MCF 10A (cell line): ENCODE results near the gene REV3L. TPM values are rescaled to one million over a fixed set of nuclear protein-coding genes. Genes with fewer than 3 reads are reported as not detected.

Experiments
- BruUV-seq: library from RNA; stranded (reverse); fragments of 400-500 nt; replicated peaks from 2 replicates; lab custom pipeline; 2021; lab: Mats Ljungman, UMichigan
- CTCF ChIA-PET: fragments of 300-600 bp; sonication (Branson Sonifier 250); formaldehyde crosslinking; extraction: SDS; loops from one replicate; lab custom pipeline; 2021; ENCODE audit warnings: antibody characterized with exemption, inconsistent platforms; lab: Yijun Ruan, JAX
- POLR2A ChIA-PET: fragments of 300-600, 350-650 bp; sonication (Branson Sonifier 250); formaldehyde crosslinking; extraction: SDS; loops from one replicate; lab custom pipeline; 2020; ENCODE audit warnings: antibody characterized with exemption, inconsistent platforms; lab: Yijun Ruan, JAX
- DNase-seq: peaks from one replicate; pipeline ENCODE4 v3.0.0-alpha.2; 2018; ENCODE audit not compliant: unreplicated experiment
- H3K27ac Mint-ChIP-seq: one replicate; pipeline ENCODE4 v1.8.0; 2022; ENCODE audit warnings: mild to moderate bottlenecking, low read depth, mixed read lengths; ENCODE audit not compliant: unreplicated experiment
- H3K27me3 Mint-ChIP-seq: one replicate; pipeline ENCODE4 v1.8.0; 2022; ENCODE audit warnings: mixed read lengths; ENCODE audit not compliant: insufficient read depth, unreplicated experiment
- H3K36me3 Mint-ChIP-seq: one replicate; pipeline ENCODE4 v1.8.0; 2022; ENCODE audit warnings: mild to moderate bottlenecking, moderate library complexity, mixed read lengths; ENCODE audit not compliant: insufficient read depth, unreplicated experiment
- H3K4me1 Mint-ChIP-seq: one replicate; pipeline ENCODE4 v1.8.0; 2022; ENCODE audit warnings: mixed read lengths; ENCODE audit not compliant: insufficient read depth, unreplicated experiment
- H3K4me3 Mint-ChIP-seq: one replicate; pipeline ENCODE4 v1.8.0; 2022; ENCODE audit warnings: mild to moderate bottlenecking, moderate library complexity, mixed read lengths; ENCODE audit not compliant: unreplicated experiment
- H3K9me3 Mint-ChIP-seq: one replicate; pipeline ENCODE4 v1.8.0; 2022; ENCODE audit warnings: mixed read lengths; ENCODE audit not compliant: unreplicated experiment
- intact Hi-C: fragments of 100-400 bp; cut with micrococcal nuclease; formaldehyde crosslinking; loops from 2 replicates; pipeline ENCODE4 v1.14.1; 2022
- total RNA-seq: library from RNA; stranded (reverse); gene quantifications from 2 replicates; pipeline ENCODE4 v1.2.3, GENCODE V29; 2022
- TF ChIP-seq, protein P1 (sequence below): fragments of 200-600 bp; IDR thresholded peaks from one replicate; pipeline ENCODE4 v1.8.0; 2022; ENCODE audit warnings: antibody characterized with exemption, mild to moderate bottlenecking; ENCODE audit not compliant: unreplicated experiment

Gene REV3L
- total RNA-seq, 1 experiment from 2014 or later: 31.2 TPM

DNA sequence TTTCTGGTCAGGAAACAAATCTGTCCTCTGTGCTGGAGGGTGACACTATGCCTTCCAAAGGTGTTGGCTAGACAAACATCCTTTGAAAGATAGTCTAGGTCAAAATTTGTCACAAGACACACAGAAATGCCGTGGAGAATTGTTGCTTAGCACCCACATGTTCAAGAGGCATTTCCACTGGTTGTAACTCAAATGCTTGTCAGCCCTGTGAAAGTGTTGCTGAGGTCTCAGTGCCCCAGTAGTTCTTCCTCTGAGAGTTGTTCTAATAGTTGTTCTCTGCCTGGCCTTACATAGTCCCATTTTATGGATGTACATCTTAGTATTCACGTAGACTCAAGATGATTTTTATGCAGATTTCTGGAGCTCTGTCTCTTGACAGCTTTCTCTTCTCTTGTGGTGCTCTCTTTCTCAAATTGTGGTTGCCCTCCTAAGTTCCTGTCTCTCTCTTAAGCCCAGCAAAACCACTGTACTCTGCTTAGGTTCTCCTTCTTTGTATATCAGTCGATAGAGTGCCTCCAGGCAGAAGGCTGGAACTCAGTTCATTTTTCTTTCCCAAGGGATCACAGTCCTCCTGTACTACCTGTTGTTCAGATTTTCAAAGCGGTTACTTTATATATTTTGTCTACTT lies 39.5 kb upstream of the REV3L start:
- Mint-ChIP-seq H3K27ac (no peak overlapping the region), H3K4me3 (no peak overlapping the region), H3K9me3 (no peaks in the 10 kb centered on the region), H3K4me1 (no peaks in the 10 kb centered on the region), H3K27me3 (no peaks in the 10 kb centered on the region), H3K36me3 (no peaks in the 10 kb centered on the region)
- intact Hi-C loops: no loop called here
- CTCF ChIA-PET: interaction anchor here (0.6 kb wide), 2 partner anchors 99 to 251 kb away, joined by 3 read pairs; no protein-coding TSS in a partner anchor
- DNase-seq: no peak
- TF ChIP-seq, protein P1, sequence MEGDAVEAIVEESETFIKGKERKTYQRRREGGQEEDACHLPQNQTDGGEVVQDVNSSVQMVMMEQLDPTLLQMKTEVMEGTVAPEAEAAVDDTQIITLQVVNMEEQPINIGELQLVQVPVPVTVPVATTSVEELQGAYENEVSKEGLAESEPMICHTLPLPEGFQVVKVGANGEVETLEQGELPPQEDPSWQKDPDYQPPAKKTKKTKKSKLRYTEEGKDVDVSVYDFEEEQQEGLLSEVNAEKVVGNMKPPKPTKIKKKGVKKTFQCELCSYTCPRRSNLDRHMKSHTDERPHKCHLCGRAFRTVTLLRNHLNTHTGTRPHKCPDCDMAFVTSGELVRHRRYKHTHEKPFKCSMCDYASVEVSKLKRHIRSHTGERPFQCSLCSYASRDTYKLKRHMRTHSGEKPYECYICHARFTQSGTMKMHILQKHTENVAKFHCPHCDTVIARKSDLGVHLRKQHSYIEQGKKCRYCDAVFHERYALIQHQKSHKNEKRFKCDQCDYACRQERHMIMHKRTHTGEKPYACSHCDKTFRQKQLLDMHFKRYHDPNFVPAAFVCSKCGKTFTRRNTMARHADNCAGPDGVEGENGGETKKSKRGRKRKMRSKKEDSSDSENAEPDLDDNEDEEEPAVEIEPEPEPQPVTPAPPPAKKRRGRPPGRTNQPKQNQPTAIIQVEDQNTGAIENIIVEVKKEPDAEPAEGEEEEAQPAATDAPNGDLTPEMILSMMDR: no peak
- BruUV-seq: no TSS peak
- POLR2A ChIA-PET: no interaction called here

DNA sequence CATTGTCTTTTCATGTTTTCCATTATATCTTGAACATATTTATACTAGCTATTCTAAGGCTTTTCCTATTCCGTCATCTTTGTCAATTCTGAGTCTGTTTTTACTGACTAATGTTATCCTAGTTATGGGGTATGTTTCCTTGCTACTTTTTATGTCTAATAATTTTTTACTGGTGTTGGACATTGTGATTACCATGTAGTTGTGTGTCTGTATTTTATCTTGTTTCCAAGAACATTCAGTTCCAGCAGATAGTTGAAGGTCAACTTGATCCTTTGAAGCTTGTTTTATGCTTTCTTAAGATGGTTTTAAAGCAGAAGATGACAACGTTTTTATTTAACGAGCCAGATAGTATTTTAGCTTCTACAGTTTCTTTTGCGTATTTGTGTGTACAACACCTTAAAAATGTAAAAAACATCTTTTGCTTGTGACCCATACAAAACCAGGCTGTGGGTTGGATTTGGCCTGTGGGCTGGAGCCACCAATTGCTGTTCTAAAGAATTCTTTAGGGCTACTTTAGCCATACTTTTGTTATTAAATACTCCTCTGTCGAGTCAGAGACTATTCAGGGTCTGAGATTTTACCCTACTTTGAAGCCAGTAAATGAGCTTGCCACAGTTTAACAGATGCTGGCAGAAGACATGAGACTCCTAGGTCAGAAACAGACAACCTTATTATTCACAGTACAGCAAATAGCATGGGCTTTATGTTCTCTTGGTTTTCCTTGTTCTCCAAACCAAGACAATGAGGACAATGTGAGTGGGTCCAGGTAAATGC lies 38.7 kb upstream of the REV3L start:
- H3K36me3 Mint-ChIP-seq: no peaks in the 10 kb centered on the region
- no peaks in the 10 kb centered on the region for H3K4me1 Mint-ChIP-seq
- ChIA-PET CTCF (interaction anchor here (0.7 kb wide), 1 partner anchor 211 kb away, joined by 3 read pairs; no protein-coding TSS in a partner anchor), POLR2A (interaction anchor here (0.9 kb wide), 1 partner anchor 36 kb away, joined by 3 read pairs; no protein-coding TSS in a partner anchor)
- no peaks in the 10 kb centered on the region for H3K9me3 Mint-ChIP-seq
- TF ChIP-seq, protein P1: no peak
- no peak for DNase-seq
- H3K27me3 Mint-ChIP-seq: no peaks in the 10 kb centered on the region
- no peak overlapping the region for H3K27ac Mint-ChIP-seq
- BruUV-seq: no TSS peak
- intact Hi-C loops: no loop called here
- no peak overlapping the region for H3K4me3 Mint-ChIP-seq

DNA sequence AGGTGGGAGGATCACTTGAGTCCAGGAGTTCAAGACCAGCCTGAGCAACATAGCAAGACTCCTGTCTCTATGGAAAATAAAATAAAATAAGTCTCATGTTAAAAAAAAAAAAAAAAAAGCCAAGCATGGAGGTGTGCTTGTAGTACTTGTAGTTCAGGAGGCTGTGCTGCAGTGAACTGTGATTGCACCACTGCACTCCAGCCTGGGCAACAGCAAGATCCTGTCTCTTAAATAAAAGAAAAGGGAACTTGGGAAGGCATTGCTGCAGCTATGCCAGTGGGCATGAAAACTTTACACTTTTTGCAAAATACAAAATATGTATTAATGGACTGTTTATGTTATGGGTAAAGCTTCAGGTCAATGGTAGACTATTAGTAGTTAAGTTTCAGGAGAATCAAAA lies 37.5 kb upstream of the REV3L start:
- DNase-seq: no peak
- Mint-ChIP-seq H3K4me3 (no peak overlapping the region), H3K4me1 (no peaks in the 10 kb centered on the region), H3K9me3 (no peaks in the 10 kb centered on the region), H3K27me3 (no peaks in the 10 kb centered on the region), H3K27ac (no peak overlapping the region), H3K36me3 (no peaks in the 10 kb centered on the region)
- intact Hi-C loops: no loop called here
- ChIA-PET POLR2A (no interaction called here), CTCF (interaction anchor here (0.6 to 0.7 kb wide), 2 partner anchors 82 to 534 kb away, joined by 3 to 6 read pairs; partner anchors contain the start of gene CCN6)
- TF ChIP-seq, protein P1: no peak
- BruUV-seq: no TSS peak

DNA sequence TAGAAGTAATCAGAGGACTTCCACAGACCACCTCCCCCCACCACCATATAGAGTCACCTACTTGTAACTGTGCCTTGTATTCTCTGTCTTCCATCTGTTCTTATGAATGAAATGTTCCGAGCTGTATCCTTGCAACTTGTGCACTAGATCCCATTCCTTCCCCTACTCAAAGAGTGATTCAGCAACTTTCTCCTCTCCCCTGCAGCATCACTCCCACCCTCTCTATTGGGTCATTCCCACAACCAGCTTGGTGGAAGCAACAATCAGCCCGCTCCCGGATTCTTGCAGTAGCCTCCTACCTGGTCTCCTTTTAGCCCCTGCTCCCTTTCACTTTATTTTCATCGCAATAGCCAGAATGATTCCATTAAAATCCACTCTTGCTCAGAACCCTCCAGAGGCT lies 34.9 kb upstream of the REV3L start:
- POLR2A ChIA-PET: interaction anchor here (0.9 kb wide), 1 partner anchor 25 kb away, joined by 3 read pairs; no protein-coding TSS in a partner anchor
- Mint-ChIP-seq H3K4me1 (no peaks in the 10 kb centered on the region), H3K9me3 (no peaks in the 10 kb centered on the region), H3K36me3 (no peaks in the 10 kb centered on the region), H3K27me3 (no peaks in the 10 kb centered on the region), H3K27ac (no peak overlapping the region), H3K4me3 (no peak overlapping the region)
- CTCF ChIA-PET: interaction anchor here (0.5 to 0.6 kb wide), 3 partner anchors 19 to 84 kb away, joined by 3 to 7 read pairs (median 3); no protein-coding TSS in a partner anchor
- intact Hi-C loops: no loop called here
- no peak for DNase-seq
- BruUV-seq: no TSS peak
- TF ChIP-seq, protein P1: no peak
